ENCODE results near the gene CHRNE.
"Not testable (repeated sequence)": the region's sequence is repeated elsewhere in the genome, so short reads cannot be mapped to it uniquely, and the experiment has no call there.

CHRNE gene

DNA sequence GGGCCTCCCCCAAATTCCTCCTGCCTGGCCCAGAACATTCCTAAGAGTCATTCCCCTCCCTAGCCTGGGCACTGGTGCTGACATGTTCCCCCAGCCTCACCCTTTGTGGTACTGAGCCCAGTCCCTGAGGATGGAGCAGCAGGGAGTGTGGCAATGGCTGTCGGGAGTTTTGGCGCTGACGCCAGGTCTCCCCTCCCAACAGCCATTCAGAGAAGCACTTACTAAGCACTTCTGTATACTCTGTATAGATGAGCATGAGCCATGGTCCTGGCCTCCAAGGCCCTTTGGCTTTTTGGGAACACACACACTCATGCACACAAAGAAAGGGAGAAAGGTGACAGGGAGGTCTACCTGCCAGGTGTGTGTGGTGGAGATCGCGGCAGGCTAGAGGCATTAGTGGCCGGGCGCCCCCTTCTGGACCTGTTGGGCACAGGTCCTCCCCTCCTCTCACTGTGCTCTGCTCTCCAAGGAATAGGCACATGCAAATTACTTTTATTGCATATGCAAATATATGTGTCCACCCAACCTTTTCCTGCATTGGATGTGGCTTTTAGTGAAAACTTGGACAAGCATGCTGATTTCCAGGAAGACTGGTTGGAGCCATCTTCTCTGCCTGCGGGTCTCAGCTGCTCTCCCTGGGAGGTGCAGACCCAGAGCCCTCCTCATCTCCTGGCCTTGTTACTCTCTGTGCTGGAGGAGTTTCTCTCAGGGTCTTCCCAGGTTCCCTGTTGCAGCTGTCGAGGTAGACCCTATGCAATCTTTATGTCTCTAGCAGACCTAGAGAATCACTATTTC, 20.9 kb downstream of the CHRNE start:
- DNase-seq: peak; percentile 71

DNA sequence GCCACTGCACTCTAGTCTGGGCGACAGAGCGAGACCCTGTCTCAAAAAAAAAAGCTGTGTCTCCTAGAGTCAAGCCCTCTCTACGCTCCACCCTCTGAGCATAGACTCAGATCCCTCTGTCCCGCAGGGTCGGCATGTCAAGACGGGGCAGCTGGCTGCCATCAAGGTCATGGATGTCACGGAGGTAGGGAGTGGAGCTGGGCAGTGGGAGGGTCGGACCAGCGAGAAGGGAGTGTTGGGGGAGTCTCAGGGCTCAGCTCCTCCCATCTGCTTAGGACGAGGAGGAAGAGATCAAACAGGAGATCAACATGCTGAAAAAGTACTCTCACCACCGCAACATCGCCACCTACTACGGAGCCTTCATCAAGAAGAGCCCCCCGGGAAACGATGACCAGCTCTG, 22.0 kb downstream of the CHRNE start:
- no peak for DNase-seq

DNA sequence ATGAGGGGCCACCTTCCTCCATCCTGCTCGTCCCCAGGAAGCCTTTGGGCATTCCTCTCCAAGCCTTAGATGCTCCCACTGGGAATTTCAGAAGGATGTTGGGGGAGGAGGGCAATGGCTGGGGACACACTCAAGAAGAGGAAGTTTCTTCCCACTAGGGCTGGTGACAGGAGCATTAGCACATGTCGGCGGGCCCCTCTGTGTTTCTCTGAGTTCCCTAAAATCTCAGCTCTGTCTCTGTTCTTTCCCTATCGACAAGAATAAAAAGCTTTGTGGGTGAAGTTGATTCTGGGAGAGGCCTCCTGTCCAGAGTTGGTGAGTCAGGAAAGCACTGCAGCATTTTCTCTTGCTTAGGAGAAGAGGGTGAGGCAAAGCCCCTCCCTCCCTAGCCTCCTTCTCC, 23.3 kb downstream of the CHRNE start:
- DNase-seq: no peak

DNA sequence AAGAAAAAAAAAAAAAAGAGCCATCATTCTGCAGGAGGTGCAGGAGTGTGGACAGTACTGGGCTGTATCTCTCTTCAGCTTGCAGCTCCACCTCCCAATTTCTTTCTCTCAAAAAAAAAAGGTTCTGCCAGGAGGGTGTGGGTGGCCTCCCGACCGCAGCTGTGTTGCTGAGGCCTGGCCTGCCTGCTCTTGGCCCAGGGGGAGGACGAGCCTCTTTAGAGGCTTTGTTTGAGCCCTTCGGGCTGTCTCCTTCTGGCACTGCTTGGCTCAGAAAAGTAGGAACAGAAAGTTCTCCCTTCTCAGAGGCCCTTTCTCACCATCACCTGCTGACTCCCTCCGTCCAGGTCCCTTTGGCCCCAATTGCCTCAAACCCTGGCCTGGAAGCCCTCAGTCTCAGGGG, 25.8 kb downstream of the CHRNE start:
- no peak for DNase-seq

DNA sequence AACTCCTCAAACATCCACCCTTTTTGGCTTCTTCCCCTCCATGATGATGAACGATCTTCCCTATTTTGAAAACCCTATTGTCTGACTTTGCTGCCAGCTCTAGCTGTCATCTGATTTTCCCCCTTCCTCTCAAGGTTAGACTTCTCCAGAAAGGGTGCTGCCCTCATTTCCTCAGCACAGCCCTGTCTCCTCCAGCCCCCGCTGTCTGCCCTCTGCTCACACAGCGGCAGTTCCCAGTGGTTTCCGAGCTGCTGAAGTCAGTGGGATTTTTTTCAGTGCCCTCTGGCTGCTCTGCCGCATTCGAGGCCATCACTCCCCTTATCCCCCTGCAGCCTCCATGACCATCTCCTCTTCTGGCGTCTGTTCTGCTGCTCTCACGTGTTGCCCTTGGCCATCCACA, 30.1 kb downstream of the CHRNE start:
- no peak for DNase-seq

DNA sequence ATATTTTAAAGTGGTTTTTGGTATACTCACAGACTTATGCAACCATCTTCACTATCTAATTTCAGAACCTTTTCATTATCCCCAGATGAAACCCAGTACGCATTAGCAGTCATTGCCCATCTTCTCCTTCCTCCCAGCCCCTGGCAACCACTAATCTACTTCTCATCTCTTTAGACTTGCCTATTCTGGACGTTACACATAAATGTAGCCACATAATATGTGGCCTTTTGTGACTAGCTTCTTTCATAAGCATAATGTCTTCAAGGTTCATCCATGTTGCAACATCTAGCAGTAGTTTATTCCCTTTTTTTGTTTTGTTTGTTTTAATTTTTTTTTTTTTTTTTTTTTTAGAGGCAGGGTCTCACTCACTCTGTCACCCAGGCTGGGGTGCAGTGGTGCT, 32.0 kb downstream of the CHRNE start:
- DNase-seq: no peak

DNA sequence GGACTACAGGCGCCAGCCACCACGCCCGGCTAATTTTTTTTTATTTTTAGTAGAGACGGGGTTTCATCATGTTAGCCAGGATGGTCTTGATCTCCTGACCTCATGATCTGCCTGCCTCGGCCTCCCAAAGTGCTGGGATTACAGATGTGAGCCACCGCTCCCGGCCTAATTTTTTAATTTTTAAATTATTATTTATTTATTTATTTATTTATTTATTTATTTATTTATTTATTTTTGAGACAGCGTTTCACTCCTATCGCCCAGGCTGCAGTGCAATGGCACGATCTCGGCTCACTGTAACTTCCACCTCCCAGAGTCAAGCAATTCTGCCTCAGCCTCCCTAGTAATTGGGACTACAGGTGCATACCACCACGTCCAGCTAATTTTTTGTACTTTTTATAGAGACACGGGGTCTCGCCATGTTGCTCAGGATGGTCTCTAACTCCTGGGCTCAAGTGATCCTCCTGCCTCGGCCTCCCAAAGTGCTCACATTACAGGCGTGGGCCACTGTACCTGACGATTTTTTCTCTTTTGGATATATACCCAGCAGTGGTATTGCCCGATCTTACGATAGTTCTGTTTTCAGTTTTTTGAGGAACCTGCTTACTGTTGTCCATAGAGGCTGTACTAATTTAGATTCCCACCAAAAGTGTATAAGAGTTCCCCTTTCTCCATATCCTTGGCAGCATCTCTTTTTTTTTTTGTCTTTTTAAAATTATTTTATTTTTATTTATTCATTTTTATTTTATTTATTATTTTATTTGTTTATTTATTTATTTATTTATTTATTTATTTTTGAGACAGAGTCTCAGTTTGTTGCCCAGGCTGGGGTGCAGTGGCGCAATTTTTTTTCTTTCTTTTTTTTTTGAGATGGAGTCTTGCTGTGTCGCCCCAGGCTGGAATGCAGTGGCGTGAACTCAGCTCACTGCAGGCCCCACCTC, 33.6 kb downstream of the CHRNE start:
- DNase-seq: not testable (repeated sequence)

DNA sequence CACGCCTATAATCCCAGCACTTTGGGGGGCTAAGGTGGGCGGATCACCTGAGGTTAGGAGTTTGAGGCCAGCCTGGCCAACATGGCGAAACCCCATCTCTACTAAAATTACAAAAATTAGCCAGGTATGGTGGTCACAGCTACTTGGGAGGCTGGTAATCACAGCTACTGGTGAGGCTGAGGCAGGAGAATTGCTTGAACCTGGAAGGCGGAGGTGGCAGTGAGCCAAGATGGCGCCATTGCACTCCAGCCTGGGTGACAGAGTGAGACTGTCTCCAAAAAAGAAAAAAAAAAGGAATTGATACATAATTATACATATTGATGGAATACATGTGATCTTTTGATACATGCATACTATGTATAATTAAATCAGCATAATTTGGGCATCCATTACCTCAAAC, 35.4 kb downstream of the CHRNE start:
- DNase-seq: not testable (repeated sequence)

DNA sequence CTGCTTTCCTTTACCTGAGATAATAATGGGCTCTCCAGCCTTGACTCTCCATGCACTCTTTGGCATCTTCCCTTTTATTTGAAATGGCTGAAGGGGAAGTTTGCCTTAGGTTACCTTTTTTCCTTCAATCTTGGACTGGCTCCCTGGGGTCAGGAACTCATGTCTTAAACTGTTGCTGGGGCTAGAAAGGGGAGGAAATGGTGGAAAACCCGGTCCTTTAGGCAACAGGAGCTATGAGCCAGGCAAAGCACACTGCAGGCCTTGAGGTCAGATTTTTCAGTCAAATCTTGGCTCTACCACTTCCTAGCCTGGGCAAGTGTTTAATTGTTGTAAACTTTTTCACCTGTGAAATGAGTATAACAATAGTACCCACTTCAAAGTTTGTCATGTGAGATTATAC, 39.6 kb downstream of the CHRNE start:
- DNase-seq: no peak

DNA sequence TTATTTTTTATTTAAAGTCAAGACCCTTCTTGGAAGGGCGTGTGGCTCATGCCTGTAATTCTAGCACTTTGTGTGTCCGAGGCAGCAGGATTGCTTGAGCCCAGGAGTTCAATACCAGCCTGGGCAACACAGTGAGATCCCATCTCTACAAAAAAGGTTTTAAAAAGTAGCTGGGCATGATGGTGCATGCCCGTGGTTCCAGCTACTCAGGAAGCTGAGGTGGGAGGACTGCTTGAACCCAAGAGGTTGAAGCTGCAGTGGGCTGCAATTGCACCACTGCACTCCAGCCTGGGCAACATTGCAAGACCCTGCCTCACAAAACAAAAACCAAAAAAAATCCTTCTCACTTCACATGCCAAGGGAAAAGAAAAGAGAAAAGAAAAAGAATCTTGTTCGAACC, 40.2 kb downstream of the CHRNE start:
- no peak for DNase-seq

DNA sequence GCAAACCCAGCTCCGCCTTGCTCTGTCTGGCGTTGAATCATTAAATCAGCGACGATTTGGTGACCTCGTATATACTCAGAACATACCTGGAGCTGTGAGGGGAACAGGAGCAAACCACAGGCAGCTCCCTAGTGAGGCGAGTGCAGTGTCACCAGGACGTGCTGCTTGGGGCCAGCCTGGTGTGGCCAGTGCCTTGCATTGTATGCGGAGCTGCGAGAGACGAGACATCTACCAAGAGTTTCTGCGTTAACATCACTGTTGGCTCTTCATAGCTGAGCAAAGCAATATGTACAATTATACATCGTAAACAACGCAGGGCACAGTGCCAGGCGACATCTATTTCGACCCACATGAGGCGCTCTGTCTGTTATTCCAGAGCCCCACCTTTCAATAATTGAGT, 41.8 kb downstream of the CHRNE start:
- DNase-seq: no peak

DNA sequence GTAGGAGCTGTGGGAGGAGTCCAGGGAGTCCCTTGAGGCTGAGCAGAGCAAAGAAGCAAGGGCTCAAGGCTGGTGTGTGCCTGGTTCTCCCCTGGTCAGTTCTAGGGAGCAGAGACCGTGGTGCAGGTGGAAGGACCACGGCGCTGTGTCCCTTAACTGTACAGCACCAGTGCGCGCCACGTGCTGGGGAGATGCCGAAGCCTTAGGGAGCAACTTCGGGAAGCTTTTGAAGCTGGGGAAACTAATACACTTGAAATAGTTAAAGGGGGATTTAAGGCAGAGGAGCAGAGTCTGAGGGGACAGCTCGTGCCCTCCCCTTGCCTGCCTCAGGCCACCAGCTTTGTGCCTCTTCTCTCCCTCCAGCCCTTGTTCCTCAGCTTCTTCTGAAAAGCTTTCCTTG, 42.2 kb downstream of the CHRNE start:
- no peak for DNase-seq

DNA sequence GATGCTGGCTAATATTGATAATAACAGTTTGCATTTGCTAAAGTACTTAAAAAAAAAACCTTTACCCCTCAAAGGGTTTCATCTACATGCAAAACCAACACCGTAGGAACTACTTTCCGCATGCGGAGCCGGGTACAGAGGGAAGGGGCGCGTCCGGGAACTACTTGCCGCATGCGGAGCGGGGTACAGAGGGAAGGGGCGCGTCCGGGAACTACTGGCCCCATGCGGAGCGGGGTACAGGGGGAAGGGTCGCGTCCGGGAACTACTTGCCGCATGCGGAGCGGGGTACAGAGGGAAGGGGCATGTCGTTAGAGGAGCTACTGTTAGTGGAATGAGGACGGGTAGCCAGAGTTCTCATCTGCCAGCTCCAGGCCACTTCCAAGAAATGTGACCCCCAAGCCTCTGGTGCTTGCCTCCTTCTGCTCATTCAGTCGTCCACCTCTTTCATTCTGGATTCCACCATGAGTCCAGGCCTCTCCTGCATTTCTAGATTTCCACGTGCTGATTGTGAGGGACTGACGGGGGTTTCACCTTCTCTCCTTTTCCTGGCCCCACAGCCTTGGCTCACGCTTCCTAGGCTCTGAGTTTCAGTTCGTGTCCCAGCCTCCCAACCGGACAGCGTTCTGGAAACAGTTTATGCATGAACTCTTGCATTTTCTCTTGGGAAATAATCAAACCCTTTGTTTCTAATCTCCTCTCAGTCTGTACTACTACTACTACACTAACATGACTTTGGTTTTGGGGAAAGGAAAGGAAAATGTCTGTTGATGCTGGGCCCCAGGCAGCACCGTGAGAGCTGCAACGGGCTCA, 42.9 kb downstream of the CHRNE start:
- no peak for DNase-seq

DNA sequence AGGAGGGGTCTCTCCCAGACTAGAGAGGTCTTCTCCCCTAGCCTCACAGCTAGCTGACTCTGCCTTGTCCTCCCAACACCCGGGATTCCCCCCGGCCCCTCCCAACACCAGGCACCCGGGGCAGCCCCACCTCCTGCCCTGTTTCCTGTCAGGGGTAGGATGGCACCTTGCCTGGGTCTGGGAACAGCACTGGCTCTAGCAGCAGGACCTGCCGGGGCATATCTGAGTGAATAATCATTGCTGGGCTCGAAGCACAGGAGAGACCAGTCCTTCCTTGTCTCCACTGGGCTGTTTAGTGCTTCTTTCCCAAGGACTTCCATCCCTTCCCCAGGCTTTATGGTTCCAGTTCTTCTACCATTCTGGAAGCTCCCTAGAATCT, 44.0 kb downstream of the CHRNE start:
- DNase-seq: no peak

DNA sequence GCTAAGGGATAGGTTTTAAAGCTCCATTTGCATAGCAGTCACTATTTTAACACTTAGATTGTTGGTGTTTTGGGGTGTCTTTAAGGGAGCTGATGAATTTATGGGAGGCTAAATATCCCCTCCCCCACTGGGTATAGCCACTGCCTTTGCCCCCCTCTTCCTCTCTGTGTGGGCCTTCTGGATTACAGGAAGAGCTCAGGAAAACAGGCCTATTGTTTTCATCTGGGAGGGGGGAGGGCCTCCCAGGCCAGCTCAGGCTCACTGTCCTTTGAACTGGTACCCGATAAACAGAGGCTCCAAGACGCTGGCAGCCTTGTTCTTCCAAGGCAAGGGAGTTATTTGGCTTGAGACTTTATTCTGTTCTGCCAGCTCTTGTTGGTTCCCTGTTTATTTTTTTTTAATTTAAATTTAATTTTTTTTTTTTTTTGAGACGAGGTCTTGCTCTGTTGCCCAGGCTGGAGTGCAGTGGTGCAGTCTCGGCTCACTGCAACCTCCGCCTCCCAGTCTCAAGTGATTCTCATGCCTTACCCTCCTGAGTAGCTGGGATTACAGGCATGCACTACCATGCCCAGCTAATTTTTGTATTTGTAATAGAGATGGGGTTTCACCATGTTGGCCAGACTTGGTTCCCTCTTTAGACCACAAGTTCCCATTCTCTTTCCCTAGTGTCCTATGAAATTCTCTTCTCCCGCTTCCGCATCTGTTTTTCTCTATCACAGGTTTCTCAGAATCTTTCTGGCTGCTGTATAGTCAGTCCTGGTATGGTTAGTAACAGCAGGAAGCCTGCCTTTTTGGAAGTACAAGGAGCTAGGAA, 44.6 kb downstream of the CHRNE start:
- DNase-seq: no peak

DNA sequence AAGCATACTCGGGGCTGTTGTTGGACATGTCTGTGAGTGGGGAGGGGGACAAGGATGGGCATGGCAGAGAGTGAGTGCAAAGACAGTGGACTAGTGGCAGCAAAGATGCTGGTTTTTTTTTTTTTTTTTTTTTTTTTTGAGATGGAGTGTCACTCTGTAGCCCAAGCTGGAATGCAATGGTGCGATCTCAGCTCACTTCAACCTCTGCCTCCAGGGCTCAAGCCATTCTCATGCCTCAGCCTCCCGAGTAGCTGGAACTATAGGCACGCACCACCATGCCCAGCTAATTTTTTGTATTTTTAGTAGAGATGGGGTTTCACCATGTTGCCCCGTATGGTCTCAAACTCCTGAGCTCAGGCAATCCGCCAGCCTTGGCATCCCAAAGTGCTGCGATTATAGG, 45.6 kb downstream of the CHRNE start:
- DNase-seq: not testable (repeated sequence)

DNA sequence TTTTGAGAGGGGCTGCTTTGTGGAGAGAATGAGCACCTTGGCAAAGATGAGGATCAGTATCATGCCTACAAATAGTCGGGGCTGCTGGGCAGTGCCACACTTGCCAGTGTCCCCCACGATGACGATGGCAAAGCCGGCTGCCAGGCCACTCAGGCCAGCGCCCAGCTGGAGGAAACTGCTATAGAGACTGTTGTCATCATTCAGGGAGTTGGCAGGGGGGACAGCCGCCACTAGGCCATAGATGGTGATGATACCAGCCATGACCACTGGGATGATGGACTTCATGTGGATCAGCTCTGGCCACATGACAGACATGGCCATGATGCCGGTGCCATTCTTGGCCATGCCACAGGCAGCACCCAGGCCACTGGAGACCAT, 46.0 kb downstream of the CHRNE start:
- no peak for DNase-seq

DNA sequence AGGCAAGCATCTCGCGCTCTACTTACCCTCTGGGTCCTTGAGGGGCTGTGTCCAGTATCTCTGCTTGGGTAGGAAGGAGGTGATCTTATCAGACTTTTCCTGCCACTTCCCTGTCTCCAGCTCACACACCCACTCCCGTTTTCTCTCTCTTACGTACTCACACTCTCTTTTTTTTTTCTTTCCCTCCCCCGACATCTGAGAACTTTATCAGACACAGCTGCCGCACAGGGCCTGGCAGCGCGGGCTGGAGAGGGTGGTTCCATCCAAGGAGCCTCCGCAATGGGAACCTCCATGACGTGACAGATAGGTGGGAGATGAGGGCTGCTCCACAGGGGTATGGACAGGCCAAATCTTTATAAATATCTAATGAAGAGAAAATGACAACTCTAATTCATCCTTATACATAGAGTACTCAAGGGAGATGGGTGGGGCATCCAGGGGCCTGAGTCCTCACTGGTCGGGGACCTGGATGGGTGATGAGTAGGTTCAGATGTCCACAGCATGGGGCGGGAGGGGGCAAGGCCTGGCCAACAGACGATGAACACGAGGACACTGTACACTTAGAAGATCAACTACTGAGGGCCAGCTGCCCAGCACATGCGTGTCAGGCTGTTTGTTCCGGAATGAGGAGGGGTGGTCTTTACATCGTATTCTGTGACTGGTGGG, 46.5 kb downstream of the CHRNE start:
- DNase-seq: no peak

DNA sequence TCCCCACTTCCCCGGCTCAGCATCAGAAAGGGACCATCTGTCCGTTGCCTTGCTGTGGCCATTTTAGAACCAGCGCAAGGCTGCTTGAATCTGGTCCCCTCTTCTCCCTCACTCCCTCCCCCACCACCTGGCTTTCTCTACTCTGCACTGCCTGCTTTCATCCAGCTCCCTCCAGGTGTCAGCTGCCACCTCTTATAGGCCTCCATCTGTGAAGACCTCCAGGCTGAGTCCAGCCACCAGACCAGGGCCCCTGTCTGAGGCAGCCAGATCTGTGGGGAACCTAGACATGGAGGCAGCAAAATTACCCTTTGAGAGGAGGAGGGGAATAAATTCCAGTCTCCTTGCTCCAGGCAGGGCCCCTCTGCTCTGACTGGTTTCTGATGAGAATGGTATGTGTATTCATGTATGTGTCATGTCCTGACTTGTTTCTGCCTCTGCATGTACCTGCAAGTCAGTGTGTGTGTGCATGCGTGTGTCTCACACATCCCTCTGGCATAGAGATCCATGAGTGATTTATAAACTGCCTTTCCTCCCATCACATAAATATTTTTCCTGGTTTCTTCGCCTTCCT, 48.7 kb downstream of the CHRNE start:
- DNase-seq: no peak

DNA sequence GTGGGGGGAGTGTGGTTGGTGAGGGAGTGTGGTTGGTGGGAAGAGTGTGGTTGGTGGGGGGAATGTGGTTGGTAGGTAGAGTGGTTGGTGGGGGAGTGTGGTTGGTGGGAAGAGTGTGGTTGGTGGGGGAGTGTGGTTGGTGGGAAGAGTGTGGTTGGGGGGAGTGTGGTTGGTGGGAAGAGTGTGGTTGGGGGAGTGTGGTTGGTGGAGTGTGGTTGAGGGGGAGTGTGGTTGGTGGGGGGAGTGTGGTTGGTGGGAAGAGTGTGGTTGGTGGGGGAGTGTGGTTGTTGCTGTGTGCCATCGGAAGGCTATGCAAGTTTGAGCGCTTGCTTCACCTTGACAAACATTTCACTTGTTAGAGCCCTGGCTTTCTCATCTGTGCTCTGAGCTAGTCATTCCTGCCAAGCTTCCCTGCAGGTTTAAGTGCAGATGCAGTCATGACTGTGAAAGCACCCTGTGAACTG, 49.7 kb downstream of the CHRNE start:
- no peak for DNase-seq

DNA sequence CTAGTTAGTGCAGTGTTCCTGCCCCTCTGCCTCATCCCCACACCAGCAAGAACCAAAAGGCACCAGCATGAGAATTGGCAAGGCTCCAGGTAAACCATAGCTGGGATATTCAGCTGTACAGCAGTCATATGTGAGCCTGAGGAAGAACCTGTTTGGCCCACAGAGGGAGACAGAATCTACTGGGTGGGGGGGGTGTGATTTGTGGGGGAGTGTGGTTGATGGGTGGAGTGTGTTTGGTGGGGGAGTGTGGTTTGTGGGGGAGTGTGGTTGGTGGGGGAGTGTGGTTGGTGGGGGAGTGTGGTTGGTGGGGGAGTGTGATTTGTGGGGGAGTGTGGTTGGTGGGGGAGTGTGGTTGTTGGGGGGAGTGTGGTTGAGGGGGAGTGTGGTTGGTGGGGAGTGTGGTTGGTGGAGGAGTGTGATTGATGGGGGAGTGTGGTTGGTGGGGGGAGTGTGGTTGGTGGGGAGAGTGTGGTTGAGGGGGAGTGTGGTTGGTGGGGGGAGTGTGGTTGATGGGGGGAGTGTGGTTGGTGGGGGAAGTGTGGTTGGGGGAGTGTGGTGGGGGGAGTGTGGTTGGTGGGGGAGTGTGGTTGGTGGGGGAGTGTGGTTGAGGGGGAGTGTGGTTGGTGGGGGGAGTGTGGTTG, 50.2 kb downstream of the CHRNE start:
- DNase-seq: no peak
